Measurements from ENCODE around the gene SHROOM3.

Gene SHROOM3

DNA sequence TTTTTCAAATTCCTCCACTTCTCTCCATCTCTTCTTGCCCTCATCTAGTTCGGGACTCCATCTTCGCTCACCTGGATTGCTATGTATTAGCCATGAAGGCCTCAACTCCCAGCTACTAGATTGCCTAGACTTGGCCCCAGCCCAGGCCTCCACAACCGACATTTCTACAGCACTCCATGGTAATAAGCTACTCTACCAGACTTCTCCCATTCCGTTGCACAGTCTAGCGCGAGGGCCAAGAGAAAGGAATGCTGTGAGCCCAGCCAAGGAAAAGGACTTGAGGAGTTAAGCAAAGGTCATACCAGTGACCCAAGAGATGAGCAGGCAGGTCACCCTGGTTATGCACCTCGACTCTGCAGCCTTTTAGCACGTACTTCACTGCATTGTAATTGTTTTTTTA lies 387.3 kb downstream of the SHROOM3 start:
- 100% methylated on average over 6 of the region's 8 CpGs for WGBS (ENCODE audit: insufficient coverage)
- ChIA-PET CTCF (no interaction called here), POLR2A (no interaction called here)
- no peak overlapping the region for H3K27ac ChIP-seq (ENCODE audit: insufficient read depth in 1 of 2, low read depth in 1 of 2, low read length in 2 of 2, poor library complexity in 1 of 2, severe bottlenecking in 2 of 2)
- H3K4me1 ChIP-seq (ENCODE audit: control extremely low read depth in 1 of 4, control insufficient read depth in 4 of 4, insufficient read depth in 4 of 4, low read length in 3 of 4) = no peaks in the 10 kb centered on the region
- no peaks in the 10 kb centered on the region for H3K27me3 ChIP-seq (replicated peaks in 2 of 5; ENCODE audit: control insufficient read depth in 4 of 5, insufficient read depth in 5 of 5, low read length in 4 of 5)
- H3K9me3 ChIP-seq (ENCODE audit: control extremely low read depth in 1 of 5, control insufficient read depth in 4 of 5, insufficient read depth in 2 of 5, low read depth in 1 of 5, low read length in 4 of 5) = peaks cover 0 to 4% (median 1%) of the 10 kb centered on the region in 5 experiments
- H3K4me3 ChIP-seq (ENCODE audit: control insufficient read depth in 1 of 7, extremely low read depth in 1 of 7, insufficient read depth in 4 of 7, low read depth in 2 of 7, low read length in 6 of 7) = no peak overlapping the region
- DNase-seq = no peak
- no peaks in the 10 kb centered on the region for H3K36me3 ChIP-seq (ENCODE audit: control insufficient read depth in 4 of 4, insufficient read depth in 4 of 4, low read length in 3 of 4)

GRCh38 chr4:76823495-76823894 lies 388.5 kb downstream of the SHROOM3 start:
- CTCF ChIA-PET = no interaction called here
- H3K9me3 ChIP-seq (ENCODE audit: control extremely low read depth in 1 of 5, control insufficient read depth in 4 of 5, insufficient read depth in 2 of 5, low read depth in 1 of 5, low read length in 4 of 5) = peaks cover 0 to 4% (median 0%) of the 10 kb centered on the region in 5 experiments
- H3K4me3 ChIP-seq (ENCODE audit: control insufficient read depth in 1 of 7, extremely low read depth in 1 of 7, insufficient read depth in 4 of 7, low read depth in 2 of 7, low read length in 6 of 7) = no peak overlapping the region
- DNase-seq = no peak
- H3K36me3 ChIP-seq (ENCODE audit: control insufficient read depth in 4 of 4, insufficient read depth in 4 of 4, low read length in 3 of 4) = no peaks in the 10 kb centered on the region
- no peaks in the 10 kb centered on the region for H3K4me1 ChIP-seq (ENCODE audit: control extremely low read depth in 1 of 4, control insufficient read depth in 4 of 4, insufficient read depth in 4 of 4, low read length in 3 of 4)
- WGBS (ENCODE audit: insufficient coverage) = no CpG with 5 or more reads among the region's 1 CpG
- no peaks in the 10 kb centered on the region for H3K27me3 ChIP-seq (replicated peaks in 2 of 5; ENCODE audit: control insufficient read depth in 4 of 5, insufficient read depth in 5 of 5, low read length in 4 of 5)
- POLR2A ChIA-PET = no interaction called here
- H3K27ac ChIP-seq (ENCODE audit: insufficient read depth in 1 of 2, low read depth in 1 of 2, low read length in 2 of 2, poor library complexity in 1 of 2, severe bottlenecking in 2 of 2) = no peak overlapping the region

- ChIA-PET POLR2A (no interaction called here), CTCF (no interaction called here)
- no peaks in the 10 kb centered on the region for H3K9me3 ChIP-seq (ENCODE audit: control extremely low read depth in 1 of 5, control insufficient read depth in 4 of 5, insufficient read depth in 2 of 5, low read depth in 1 of 5, low read length in 4 of 5)
- H3K4me3 ChIP-seq (ENCODE audit: control insufficient read depth in 1 of 7, extremely low read depth in 1 of 7, insufficient read depth in 4 of 7, low read depth in 2 of 7, low read length in 6 of 7) = no peak overlapping the region
- H3K36me3 ChIP-seq (ENCODE audit: control insufficient read depth in 4 of 4, insufficient read depth in 4 of 4, low read length in 3 of 4) = no peaks in the 10 kb centered on the region
- H3K27me3 ChIP-seq (replicated peaks in 2 of 5; ENCODE audit: control insufficient read depth in 4 of 5, insufficient read depth in 5 of 5, low read length in 4 of 5) = no peaks in the 10 kb centered on the region
- no peak overlapping the region for H3K27ac ChIP-seq (ENCODE audit: insufficient read depth in 1 of 2, low read depth in 1 of 2, low read length in 2 of 2, poor library complexity in 1 of 2, severe bottlenecking in 2 of 2)
- no peak for DNase-seq
- no peaks in the 10 kb centered on the region for H3K4me1 ChIP-seq (ENCODE audit: control extremely low read depth in 1 of 4, control insufficient read depth in 4 of 4, insufficient read depth in 4 of 4, low read length in 3 of 4)
- WGBS (ENCODE audit: insufficient coverage) = 100% methylated on average over 1 of the region's 4 CpGs
Observed at GRCh38 chr4:76830612-76830963, 395.6 kb downstream of the SHROOM3 start.

DNA sequence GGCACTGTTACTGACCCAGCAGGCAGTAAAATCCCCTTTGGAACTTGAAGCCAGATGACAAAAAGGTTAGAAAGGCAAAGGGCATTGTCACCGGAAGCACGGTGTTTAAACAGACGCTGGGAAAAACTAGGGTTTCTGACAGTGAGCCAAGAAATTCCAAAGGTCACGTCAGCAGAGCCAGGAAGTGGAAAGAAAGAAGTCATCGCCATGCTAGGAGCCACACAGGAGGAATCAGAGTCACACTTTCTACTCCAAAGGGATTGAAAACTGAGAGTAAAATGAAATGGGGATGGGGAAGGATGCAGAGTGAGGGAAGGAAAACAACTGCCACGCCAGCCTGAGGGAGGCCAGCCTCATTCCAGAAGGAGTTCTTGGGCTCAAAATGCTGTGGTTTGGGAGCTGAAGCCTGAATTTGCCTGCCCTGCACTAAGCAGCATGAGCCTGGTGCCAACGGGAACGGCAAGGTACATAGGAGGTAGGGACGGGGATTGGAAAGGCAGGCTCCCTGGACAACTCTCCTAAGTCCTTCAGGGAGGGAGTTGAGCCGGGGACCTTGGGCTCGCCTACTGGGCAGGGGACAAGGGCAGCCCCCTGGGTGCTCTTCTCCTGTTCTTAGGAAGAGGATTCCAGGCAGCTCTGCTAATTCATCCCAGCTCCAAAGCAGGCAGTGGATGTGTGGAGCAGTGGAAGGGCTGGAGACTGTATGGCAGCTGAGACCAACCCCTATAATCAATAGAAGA lies 396.1 kb downstream of the SHROOM3 start:
- ChIA-PET CTCF (no interaction called here), POLR2A (no interaction called here)
- no peak overlapping the region for H3K27ac ChIP-seq (ENCODE audit: insufficient read depth in 1 of 2, low read depth in 1 of 2, low read length in 2 of 2, poor library complexity in 1 of 2, severe bottlenecking in 2 of 2)
- no peak overlapping the region for H3K4me3 ChIP-seq (ENCODE audit: control insufficient read depth in 1 of 7, extremely low read depth in 1 of 7, insufficient read depth in 4 of 7, low read depth in 2 of 7, low read length in 6 of 7)
- 96% methylated on average over 8 of the region's 11 CpGs for WGBS (ENCODE audit: insufficient coverage)
- no peaks in the 10 kb centered on the region for H3K9me3 ChIP-seq (ENCODE audit: control extremely low read depth in 1 of 5, control insufficient read depth in 4 of 5, insufficient read depth in 2 of 5, low read depth in 1 of 5, low read length in 4 of 5)
- DNase-seq = no peak
- H3K27me3 ChIP-seq (replicated peaks in 2 of 5; ENCODE audit: control insufficient read depth in 4 of 5, insufficient read depth in 5 of 5, low read length in 4 of 5) = no peaks in the 10 kb centered on the region
- no peaks in the 10 kb centered on the region for H3K4me1 ChIP-seq (ENCODE audit: control extremely low read depth in 1 of 4, control insufficient read depth in 4 of 4, insufficient read depth in 4 of 4, low read length in 3 of 4)
- no peaks in the 10 kb centered on the region for H3K36me3 ChIP-seq (ENCODE audit: control insufficient read depth in 4 of 4, insufficient read depth in 4 of 4, low read length in 3 of 4)

- no peak for DNase-seq
- H3K27me3 ChIP-seq (replicated peaks in 2 of 5; ENCODE audit: control insufficient read depth in 4 of 5, insufficient read depth in 5 of 5, low read length in 4 of 5) = no peaks in the 10 kb centered on the region
- WGBS (ENCODE audit: insufficient coverage) = 88% methylated on average over 6 of the region's 7 CpGs
- H3K4me3 ChIP-seq (ENCODE audit: control insufficient read depth in 1 of 7, extremely low read depth in 1 of 7, insufficient read depth in 4 of 7, low read depth in 2 of 7, low read length in 6 of 7) = no peak overlapping the region
- POLR2A ChIA-PET = no interaction called here
- H3K27ac ChIP-seq (ENCODE audit: insufficient read depth in 1 of 2, low read depth in 1 of 2, low read length in 2 of 2, poor library complexity in 1 of 2, severe bottlenecking in 2 of 2) = no peak overlapping the region
- CTCF ChIA-PET = no interaction called here
- H3K36me3 ChIP-seq (ENCODE audit: control insufficient read depth in 4 of 4, insufficient read depth in 4 of 4, low read length in 3 of 4) = no peaks in the 10 kb centered on the region
- no peaks in the 10 kb centered on the region for H3K4me1 ChIP-seq (ENCODE audit: control extremely low read depth in 1 of 4, control insufficient read depth in 4 of 4, insufficient read depth in 4 of 4, low read length in 3 of 4)
- no peaks in the 10 kb centered on the region for H3K9me3 ChIP-seq (ENCODE audit: control extremely low read depth in 1 of 5, control insufficient read depth in 4 of 5, insufficient read depth in 2 of 5, low read depth in 1 of 5, low read length in 4 of 5)
Observed at GRCh38 chr4:76831711-76832373, 396.8 kb downstream of the SHROOM3 start.
